Measurements from ENCODE around the gene COX19. TPM values are rescaled to one million over a fixed set of nuclear protein-coding genes. Genes with fewer than 3 reads are reported as not detected.
A peak's percentile ranks its signal among the peaks of the same experiment; 100 is the strongest.

COX19 gene
- total RNA-seq: 2.1 TPM

GRCh38 chr7:974820-975681 is at the start of gene COX19:
COX19 (minus strand) TSS chr7:975549; CDS start chr7:975509, 40 bp downstream.
- TF ChIP-seq CTCF (IDR thresholded peaks at IDR 0.05): no peak
- H3K9me3 ChIP-seq: no peaks in the 10 kb centered on the region
- peak within 1 kb of the TSS; percentile 97 to 98 for H3K27ac ChIP-seq
- no peaks in the 10 kb centered on the region for H3K27me3 ChIP-seq
- H3K4me3 ChIP-seq: peak within 1 kb of the TSS; percentile 88 to 94
- intact Hi-C loops (cut with DNase I): loop anchor here (2.0 kb wide), 1 partner anchor 98 kb away; the partner anchor contains the start of gene GET4
- DNase-seq (ENCODE audit: low spot score in 2 of 2): peak; percentile 42 to 91
- peaks cover 10 to 21% of the 10 kb centered on the region in 2 donors for H3K36me3 ChIP-seq
- peaks cover 0 to 17% of the 10 kb centered on the region in 2 donors for H3K4me1 ChIP-seq

GRCh38 chr7:1024331-1024841 is 49.0 kb upstream of the COX19 start:
- no peak for DNase-seq (ENCODE audit: low spot score in 2 of 2)
- peaks cover 12 to 41% of the 10 kb centered on the region in 2 donors for H3K36me3 ChIP-seq
- no peaks in the 10 kb centered on the region for H3K27me3 ChIP-seq
- H3K9me3 ChIP-seq: no peaks in the 10 kb centered on the region
- intact Hi-C loops (cut with DNase I): no loop called here
- no peak for TF ChIP-seq CTCF (IDR thresholded peaks at IDR 0.05)
- peaks cover 0 to 18% of the 10 kb centered on the region in 2 donors for H3K4me1 ChIP-seq
- no peak overlapping the region for H3K27ac ChIP-seq
- H3K4me3 ChIP-seq: no peak overlapping the region

- H3K9me3 ChIP-seq: no peaks in the 10 kb centered on the region
- H3K4me1 ChIP-seq: peaks cover 0 to 13% of the 10 kb centered on the region in 2 donors
- no peak overlapping the region for H3K4me3 ChIP-seq
- H3K27me3 ChIP-seq: no peaks in the 10 kb centered on the region
- no peak for TF ChIP-seq CTCF (IDR thresholded peaks at IDR 0.05)
- intact Hi-C loops (cut with DNase I): no loop called here
- no peak for DNase-seq (ENCODE audit: low spot score in 2 of 2)
- no peak overlapping the region for H3K27ac ChIP-seq
- peaks cover 12 to 46% of the 10 kb centered on the region in 2 donors for H3K36me3 ChIP-seq
Measured at GRCh38 chr7:1022801-1023465, 47.6 kb upstream of the COX19 start.

- intact Hi-C loops (cut with DNase I): no loop called here
- Histone ChIP-seq H3K36me3 (peaks cover 12 to 46% of the 10 kb centered on the region in 2 donors), H3K9me3 (no peaks in the 10 kb centered on the region), H3K4me3 (no peak overlapping the region), H3K4me1 (peaks cover 0 to 13% of the 10 kb centered on the region in 2 donors), H3K27me3 (no peaks in the 10 kb centered on the region), H3K27ac (no peak overlapping the region)
- TF ChIP-seq CTCF (IDR thresholded peaks at IDR 0.05): no peak
- DNase-seq (ENCODE audit: low spot score in 2 of 2): no peak
Measured at GRCh38 chr7:1022356-1022755, 47.0 kb upstream of the COX19 start.

GRCh38 chr7:1021931-1022330 is 46.6 kb upstream of the COX19 start:
- intact Hi-C loops (cut with DNase I): no loop called here
- no peaks in the 10 kb centered on the region for H3K27me3 ChIP-seq
- no peak for DNase-seq (ENCODE audit: low spot score in 2 of 2)
- no peak for TF ChIP-seq CTCF (IDR thresholded peaks at IDR 0.05)
- no peak overlapping the region for H3K4me3 ChIP-seq
- no peak overlapping the region for H3K27ac ChIP-seq
- H3K9me3 ChIP-seq: no peaks in the 10 kb centered on the region
- peaks cover 0 to 8% of the 10 kb centered on the region in 2 donors for H3K4me1 ChIP-seq
- H3K36me3 ChIP-seq: peaks cover 12 to 46% of the 10 kb centered on the region in 2 donors
